ENCODE results near the gene WARS2. TPM values are rescaled to one million over a fixed set of nuclear protein-coding genes. Genes with fewer than 3 reads are reported as not detected.

Gene WARS2
- polyA plus RNA-seq, 1 experiment: 12.6 TPM

GRCh38 chr1:119079881-119080280, 60.6 kb downstream of the WARS2 start:
- Histone ChIP-seq H3K9me3 (ENCODE audit: control insufficient read depth, insufficient read depth, low read length) (no peaks in the 10 kb centered on the region), H3K27me3 (ENCODE audit: control insufficient read depth, insufficient read depth, low read length) (no peaks in the 10 kb centered on the region), H3K27ac (ENCODE audit: low read depth, low read length) (no peak overlapping the region), H3K4me3 (ENCODE audit: low read depth, low read length) (no peak overlapping the region)
- no peak for DNase-seq (ENCODE audit: low read depth, low spot score)
- ChIA-PET CTCF (no interaction called here), POLR2A (no interaction called here)
- no peak for TF ChIP-seq CTCF (IDR thresholded peaks at IDR 0.05; ENCODE audit: low read depth, low read length)

GRCh38 chr1:119075614-119076013, 64.8 kb downstream of the WARS2 start:
- DNase-seq (ENCODE audit: low read depth, low spot score): no peak
- no peak overlapping the region for H3K4me3 ChIP-seq (ENCODE audit: low read depth, low read length)
- ChIA-PET CTCF (no interaction called here), POLR2A (no interaction called here)
- H3K27me3 ChIP-seq (ENCODE audit: control insufficient read depth, insufficient read depth, low read length): no peaks in the 10 kb centered on the region
- no peak overlapping the region for H3K27ac ChIP-seq (ENCODE audit: low read depth, low read length)
- no peak for TF ChIP-seq CTCF (IDR thresholded peaks at IDR 0.05; ENCODE audit: low read depth, low read length)
- H3K9me3 ChIP-seq (ENCODE audit: control insufficient read depth, insufficient read depth, low read length): no peaks in the 10 kb centered on the region

- CTCF ChIA-PET: no interaction called here
Measured at GRCh38 chr1:119071321-119071720, 69.1 kb downstream of the WARS2 start.

GRCh38 chr1:119069682-119070081, 70.8 kb downstream of the WARS2 start:
- TF ChIP-seq CTCF (IDR thresholded peaks at IDR 0.05; ENCODE audit: low read depth, low read length): no peak
- CTCF ChIA-PET: no interaction called here
- no peak overlapping the region for H3K4me3 ChIP-seq (ENCODE audit: low read depth, low read length)
- H3K9me3 ChIP-seq (ENCODE audit: control insufficient read depth, insufficient read depth, low read length): no peaks in the 10 kb centered on the region
- POLR2A ChIA-PET: no interaction called here
- no peak for DNase-seq (ENCODE audit: low read depth, low spot score)
- no peak overlapping the region for H3K27ac ChIP-seq (ENCODE audit: low read depth, low read length)
- H3K27me3 ChIP-seq (ENCODE audit: control insufficient read depth, insufficient read depth, low read length): no peaks in the 10 kb centered on the region

More at GRCh38 chr1:119071321-119071720, 69.1 kb downstream of the WARS2 start:
- DNase-seq (ENCODE audit: low read depth, low spot score): no peak
- Histone ChIP-seq H3K9me3 (ENCODE audit: control insufficient read depth, insufficient read depth, low read length) (no peaks in the 10 kb centered on the region), H3K27me3 (ENCODE audit: control insufficient read depth, insufficient read depth, low read length) (no peaks in the 10 kb centered on the region), H3K27ac (ENCODE audit: low read depth, low read length) (no peak overlapping the region), H3K4me3 (ENCODE audit: low read depth, low read length) (no peak overlapping the region)
- POLR2A ChIA-PET: no interaction called here
- TF ChIP-seq CTCF (IDR thresholded peaks at IDR 0.05; ENCODE audit: low read depth, low read length): no peak

- ChIA-PET POLR2A (no interaction called here), CTCF (no interaction called here)
- no peak for DNase-seq (ENCODE audit: low read depth, low spot score)
- Histone ChIP-seq H3K9me3 (ENCODE audit: control insufficient read depth, insufficient read depth, low read length) (no peaks in the 10 kb centered on the region), H3K4me3 (ENCODE audit: low read depth, low read length) (no peak overlapping the region), H3K27ac (ENCODE audit: low read depth, low read length) (no peak overlapping the region), H3K27me3 (ENCODE audit: control insufficient read depth, insufficient read depth, low read length) (no peaks in the 10 kb centered on the region)
- no peak for TF ChIP-seq CTCF (IDR thresholded peaks at IDR 0.05; ENCODE audit: low read depth, low read length)
Measured at GRCh38 chr1:119068427-119068826, 72.0 kb downstream of the WARS2 start.

Measured in AG04450 (cell line).